Spinal cord (tissue), 10 donors: Measurements from ENCODE around the gene MZT2B. TPM values are rescaled to one million over a fixed set of nuclear protein-coding genes. Genes with fewer than 3 reads are reported as not detected.
"Not testable (repeated sequence)": the region's sequence is repeated elsewhere in the genome, so short reads cannot be mapped to it uniquely, and the experiment has no call there.

Experiments used
- DNase-seq, 6 donors: peaks; one replicate each; pipeline versions ENCODE4 v3.0.0 to v3.0.0-alpha.2; 2013 to 2015; ENCODE audit warnings: low spot score in 6 of 6, low read depth in 4 of 6
- H3K27ac ChIP-seq: one replicate; pipeline ENCODE4 v1.5.1; 2013; ENCODE audit warnings: low read depth, low read length, control low read depth
- H3K27me3 ChIP-seq: one replicate; pipeline ENCODE4 v1.6.1; 2013; ENCODE audit warnings: low read length; ENCODE audit not compliant: control insufficient read depth, insufficient read depth
- H3K36me3 ChIP-seq: one replicate; pipeline ENCODE4 v1.6.1; 2013; ENCODE audit warnings: low read length; ENCODE audit not compliant: control insufficient read depth, insufficient read depth
- H3K4me1 ChIP-seq: one replicate; pipeline ENCODE4 v1.6.1; 2013; ENCODE audit warnings: low read length; ENCODE audit not compliant: control insufficient read depth, insufficient read depth
- H3K4me3 ChIP-seq: one replicate; pipeline ENCODE4 v1.5.1; 2013; ENCODE audit warnings: low read depth, low read length, control low read depth
- H3K9me3 ChIP-seq: one replicate; pipeline ENCODE4 v1.6.1; 2013; ENCODE audit warnings: low read length; ENCODE audit not compliant: control insufficient read depth, insufficient read depth
- WGBS: methylation state at CpG from one replicate; pipeline ENCODE4 v1.1.5; 2013; ENCODE audit warnings: missing lambda C conversion rate; ENCODE audit not compliant: insufficient coverage; 5-methylcytosine and 5-hydroxymethylcytosine counted together
- polyA plus RNA-seq, 2 donors: library from polyadenylated mRNA; unstranded; fragments of 120-200 nt; gene quantifications; one replicate each; pipeline ENCODE4 v1.2.1, GENCODE V29; 2013; ENCODE audit not compliant: insufficient read length in 2 of 2
- total RNA-seq, 2 donors: library from RNA; depleted of rRNA in 1 of 2; stranded (reverse); fragments of 120-200 nt in 1 of 2; fragments of >200 nt in 1 of 2; gene quantifications; one replicate each; pipeline versions ENCODE4 v1.2.3 to v1.2.4, GENCODE V29; 2013 to 2014
- donor health status: healthy.

Gene MZT2B
- total and polyA plus RNA-seq, 4 donors, result 58.7 to 256 (median 246) TPM

- Histone ChIP-seq H3K4me1 (peaks cover 19% of the 10 kb centered on the region), H3K36me3 (peaks cover 41% of the 10 kb centered on the region), H3K9me3 (no peaks in the 10 kb centered on the region), H3K27me3 (no peaks in the 10 kb centered on the region), H3K4me3 (no peak overlapping the region), H3K27ac (no peak overlapping the region)
- no peak for DNase-seq
- 95% methylated on average over 5 of the region's 5 CpGs for WGBS
Observed at GRCh38 chr2:130186391-130186790, 4.3 kb downstream of the MZT2B start.

- no peak overlapping the region for H3K4me3 ChIP-seq
- no peaks in the 10 kb centered on the region for H3K27me3 ChIP-seq
- H3K4me1 ChIP-seq, result peaks cover 19% of the 10 kb centered on the region
- H3K9me3 ChIP-seq, result no peaks in the 10 kb centered on the region
- H3K36me3 ChIP-seq, result peaks cover 46% of the 10 kb centered on the region
- DNase-seq, result no peak
- WGBS, result 80% methylated on average over 3 of the region's 8 CpGs
- H3K27ac ChIP-seq, result no peak overlapping the region
Observed at GRCh38 chr2:130187268-130187667, 5.2 kb downstream of the MZT2B start.

GRCh38 chr2:130187859-130188792 lies 6.1 kb downstream of the MZT2B start:
- Histone ChIP-seq H3K36me3 (peaks cover 46% of the 10 kb centered on the region), H3K4me1 (peaks cover 15% of the 10 kb centered on the region)
- H3K9me3 ChIP-seq, H3K27me3 ChIP-seq, H3K27ac ChIP-seq, DNase-seq, H3K4me3 ChIP-seq: not testable (repeated sequence)
- 90% methylated on average over 16 of the region's 17 CpGs for WGBS

- no CpG with 5 or more reads among the region's 4 CpGs for WGBS
- H3K27me3 ChIP-seq, H3K4me1 ChIP-seq, H3K27ac ChIP-seq, DNase-seq, H3K4me3 ChIP-seq, H3K9me3 ChIP-seq: not testable (repeated sequence)
- peaks cover 41% of the 10 kb centered on the region for H3K36me3 ChIP-seq
Observed at GRCh38 chr2:130188958-130189357, 6.9 kb downstream of the MZT2B start.

GRCh38 chr2:130190237-130190636 lies 8.2 kb downstream of the MZT2B start:
- Histone ChIP-seq H3K4me1 (no peaks in the 10 kb centered on the region), H3K36me3 (peaks cover 33% of the 10 kb centered on the region), H3K27me3 (no peaks in the 10 kb centered on the region), H3K4me3 (no peak overlapping the region), H3K27ac (no peak overlapping the region), H3K9me3 (no peaks in the 10 kb centered on the region)
- no peak for DNase-seq
- WGBS, result 83% methylated on average over 14 of the region's 15 CpGs

GRCh38 chr2:130191319-130191718 lies 9.3 kb downstream of the MZT2B start:
- not testable (repeated sequence) for H3K27ac ChIP-seq, H3K4me1 ChIP-seq, DNase-seq, H3K9me3 ChIP-seq, H3K27me3 ChIP-seq, H3K4me3 ChIP-seq
- H3K36me3 ChIP-seq, result peaks cover 25% of the 10 kb centered on the region
- WGBS, result 100% methylated on average over 5 of the region's 6 CpGs

- not testable (repeated sequence) for H3K27me3 ChIP-seq, H3K4me1 ChIP-seq, H3K9me3 ChIP-seq, DNase-seq, H3K4me3 ChIP-seq, H3K27ac ChIP-seq
- 75% methylated on average over 3 of the region's 3 CpGs for WGBS
- H3K36me3 ChIP-seq, result peaks cover 22% of the 10 kb centered on the region
Observed at GRCh38 chr2:130192451-130192850, 10.4 kb downstream of the MZT2B start.

GRCh38 chr2:130193824-130194223 lies 11.8 kb downstream of the MZT2B start:
- not testable (repeated sequence) for H3K27ac ChIP-seq, H3K27me3 ChIP-seq, H3K9me3 ChIP-seq, H3K4me3 ChIP-seq, H3K4me1 ChIP-seq, DNase-seq
- WGBS, result 88% methylated on average over 8 of the region's 22 CpGs
- H3K36me3 ChIP-seq, result peaks cover 18% of the 10 kb centered on the region

- not testable (repeated sequence) for H3K4me1 ChIP-seq, H3K27me3 ChIP-seq, H3K9me3 ChIP-seq, H3K4me3 ChIP-seq, H3K27ac ChIP-seq, DNase-seq
- peaks cover 14% of the 10 kb centered on the region for H3K36me3 ChIP-seq
- WGBS, result 80% methylated on average over 2 of the region's 9 CpGs
Observed at GRCh38 chr2:130195089-130195635, 13.1 kb downstream of the MZT2B start.

- H3K27ac ChIP-seq, H3K4me3 ChIP-seq, H3K4me1 ChIP-seq, DNase-seq, H3K36me3 ChIP-seq, H3K9me3 ChIP-seq, H3K27me3 ChIP-seq: not testable (repeated sequence)
- 69% methylated on average over 4 of the region's 13 CpGs for WGBS
Observed at GRCh38 chr2:130196052-130196451, 14.0 kb downstream of the MZT2B start.
